ENCODE data around the gene ELL3. TPM values are rescaled to one million over a fixed set of nuclear protein-coding genes. Genes with fewer than 3 reads are reported as not detected.
A peak's percentile ranks its signal among the peaks of the same experiment; 100 is the strongest.

Gene ELL3
- total RNA-seq, 1 experiment from 2014 or later, result 522 TPM

GRCh38 chr15:43723151-43723550 is 53.6 kb downstream of the ELL3 start:
- Histone ChIP-seq H3K4me3 (ENCODE audit: low read length) (no peak overlapping the region), H3K27me3 (ENCODE audit: low read length) (no peaks in the 10 kb centered on the region), H3K4me2 (ENCODE audit: low read depth, low read length, poor library complexity, severe bottlenecking) (no peak overlapping the region), H3K79me2 (ENCODE audit: low read length) (no peaks in the 10 kb centered on the region), H3K9me2 (replicated peaks; ENCODE audit: insufficient read depth, low read length) (no peaks in the 10 kb centered on the region), H3K9me3 (ENCODE audit: low read length) (no peaks in the 10 kb centered on the region), H4K20me1 (ENCODE audit: insufficient read depth, low read depth, low read length) (no peaks in the 10 kb centered on the region), H2AFZ (ENCODE audit: low read length) (no peak overlapping the region), H3K4me1 (ENCODE audit: low read length) (no peaks in the 10 kb centered on the region), H3K27ac (ENCODE audit: low read length) (no peak overlapping the region), H3K9ac (ENCODE audit: low read length) (no peak overlapping the region), H3K36me3 (ENCODE audit: insufficient read depth, low read length) (no peaks in the 10 kb centered on the region)
- peak; percentile 19 for DNase-seq

Small RNA genes lying within 50 kb of the gene (small RNA-seq; reads per million reads assigned to genes)
- gene MIR1282, result not detected
- gene RNU6-354P, result not detected

Other genes starting within 250 kb of the ELL3 start
- 31.5 and 33.6 TPM in 2 replicates for gene PPIP5K1, start 186.8 kb downstream of the ELL3 start, total RNA-seq (2014; rRNA removed; shearing (Covaris generic); ENCODE audit: low replicate concordance)
- gene CKMT1B, start 182.9 kb downstream of the ELL3 start, total RNA-seq (2014; rRNA removed; shearing (Covaris generic); ENCODE audit: low replicate concordance), result not detected in 2 replicates
- gene STRC, start 158.2 kb downstream of the ELL3 start, total RNA-seq (2014; rRNA removed; shearing (Covaris generic); ENCODE audit: low replicate concordance), result 0.36 and 1.2 TPM in 2 replicates
- gene CATSPER2, start 128.1 kb downstream of the ELL3 start, total RNA-seq (2014; rRNA removed; shearing (Covaris generic); ENCODE audit: low replicate concordance), result 5.1 and 6.0 TPM in 2 replicates
- gene CKMT1A, start 83.1 kb downstream of the ELL3 start, total RNA-seq (2014; rRNA removed; shearing (Covaris generic); ENCODE audit: low replicate concordance), result not detected in 2 replicates
- 160 and 198 TPM in 2 replicates for gene PDIA3, start 30.5 kb downstream of the ELL3 start, total RNA-seq (2014; rRNA removed; shearing (Covaris generic); ENCODE audit: low replicate concordance)
- gene SERF2, start 15.4 kb upstream of the ELL3 start, total RNA-seq (2014; rRNA removed; shearing (Covaris generic); ENCODE audit: low replicate concordance), result 882 and 1,084 TPM in 2 replicates
- not detected in 2 replicates for gene SERINC4, start 23.3 kb upstream of the ELL3 start, total RNA-seq (2014; rRNA removed; shearing (Covaris generic); ENCODE audit: low replicate concordance)
- 31.1 and 32.5 TPM in 2 replicates for gene HYPK, start 23.6 kb upstream of the ELL3 start, total RNA-seq (2014; rRNA removed; shearing (Covaris generic); ENCODE audit: low replicate concordance)
- 19.7 and 23.0 TPM in 2 replicates for gene MFAP1, start 47.7 kb upstream of the ELL3 start, total RNA-seq (2014; rRNA removed; shearing (Covaris generic); ENCODE audit: low replicate concordance)
- gene WDR76, start 50.0 kb upstream of the ELL3 start, total RNA-seq (2014; rRNA removed; shearing (Covaris generic); ENCODE audit: low replicate concordance), result 39.9 and 43.8 TPM in 2 replicates

Measured in Karpas-422 (cell line).